Measurements from ENCODE around the gene CD320. TPM values are rescaled to one million over a fixed set of nuclear protein-coding genes. Genes with fewer than 3 reads are reported as not detected.

CD320 gene
- total and polyA plus RNA-seq, 4 donors, result 19.1 to 55.6 (median 46.2) TPM

GRCh38 chr19:8259142-8259921, 48.8 kb downstream of the CD320 start:
- 87 to 88% methylated on average over 11 of the region's 11 CpGs for WGBS, 2 donors
- Histone ChIP-seq H3K9ac (ENCODE audit: insufficient read depth in 1 of 2, low read length in 2 of 2) (no peak overlapping the region), H3K27ac (ENCODE audit: low read depth in 1 of 2, low read length in 1 of 2) (no peak overlapping the region), H3K4me3 (no peak overlapping the region), H3K4me1 (ENCODE audit: control insufficient read depth in 5 of 5, insufficient read depth in 5 of 5, low read length in 5 of 5) (no peaks in the 10 kb centered on the region), H3K9me3 (ENCODE audit: control insufficient read depth in 4 of 4, insufficient read depth in 3 of 4, low read length in 3 of 4) (no peaks in the 10 kb centered on the region), H3K36me3 (ENCODE audit: control insufficient read depth in 4 of 4, insufficient read depth in 4 of 4, low read length in 4 of 4) (peaks cover 0 to 40% (median 17%) of the 10 kb centered on the region in 4 donors), H3K27me3 (ENCODE audit: control insufficient read depth in 3 of 3, insufficient read depth in 3 of 3, low read length in 2 of 3) (no peaks in the 10 kb centered on the region)
- no peak for ATAC-seq (ENCODE audit: insufficient read depth, low FRiP score)
- no peak for DNase-seq
- no peak for TF ChIP-seq CTCF (IDR thresholded peaks at IDR 0.05; ENCODE audit: control extremely low read depth, extremely low read depth)

- no peak for ATAC-seq (ENCODE audit: insufficient read depth, low FRiP score)
- no peak for DNase-seq
- TF ChIP-seq CTCF (IDR thresholded peaks at IDR 0.05; ENCODE audit: control extremely low read depth, extremely low read depth), result no peak
- 50 to 73% methylated on average over 5 of the region's 5 CpGs for WGBS, 2 donors
- Histone ChIP-seq H3K4me3 (no peak overlapping the region), H3K9ac (ENCODE audit: insufficient read depth in 1 of 2, low read length in 2 of 2) (no peak overlapping the region), H3K4me1 (ENCODE audit: control insufficient read depth in 5 of 5, insufficient read depth in 5 of 5, low read length in 5 of 5) (no peaks in the 10 kb centered on the region), H3K9me3 (ENCODE audit: control insufficient read depth in 4 of 4, insufficient read depth in 3 of 4, low read length in 3 of 4) (no peaks in the 10 kb centered on the region), H3K27ac (ENCODE audit: low read depth in 1 of 2, low read length in 1 of 2) (no peak overlapping the region), H3K36me3 (ENCODE audit: control insufficient read depth in 4 of 4, insufficient read depth in 4 of 4, low read length in 4 of 4) (peaks cover 0 to 39% (median 15%) of the 10 kb centered on the region in 4 donors), H3K27me3 (ENCODE audit: control insufficient read depth in 3 of 3, insufficient read depth in 3 of 3, low read length in 2 of 3) (no peaks in the 10 kb centered on the region)
Observed at GRCh38 chr19:8257052-8257443, 51.1 kb downstream of the CD320 start.

- H3K4me3 ChIP-seq, result no peak overlapping the region
- ATAC-seq (ENCODE audit: insufficient read depth, low FRiP score) (no peak), DNase-seq (no peak)
- H3K27ac ChIP-seq (ENCODE audit: low read depth in 1 of 2, low read length in 1 of 2), result no peak overlapping the region
- 96% methylated on average over 15 of the region's 15 CpGs for WGBS, 2 donors
- no peaks in the 10 kb centered on the region for H3K27me3 ChIP-seq (ENCODE audit: control insufficient read depth in 3 of 3, insufficient read depth in 3 of 3, low read length in 2 of 3)
- H3K4me1 ChIP-seq (ENCODE audit: control insufficient read depth in 5 of 5, insufficient read depth in 5 of 5, low read length in 5 of 5), result no peaks in the 10 kb centered on the region
- H3K9me3 ChIP-seq (ENCODE audit: control insufficient read depth in 4 of 4, insufficient read depth in 3 of 4, low read length in 3 of 4), result no peaks in the 10 kb centered on the region
- no peak overlapping the region for H3K9ac ChIP-seq (ENCODE audit: insufficient read depth in 1 of 2, low read length in 2 of 2)
- peaks cover 0 to 35% (median 15%) of the 10 kb centered on the region in 4 donors for H3K36me3 ChIP-seq (ENCODE audit: control insufficient read depth in 4 of 4, insufficient read depth in 4 of 4, low read length in 4 of 4)
- TF ChIP-seq CTCF (IDR thresholded peaks at IDR 0.05; ENCODE audit: control extremely low read depth, extremely low read depth), result no peak
Observed at GRCh38 chr19:8256276-8257051, 51.7 kb downstream of the CD320 start.
